Measurements from ENCODE around the gene MC1R.
A peak's percentile ranks its signal among the peaks of the same experiment; 100 is the strongest.
"Not testable (repeated sequence)": the region's sequence is repeated elsewhere in the genome, so short reads cannot be mapped to it uniquely, and the experiment has no call there.

The MC1R gene

GRCh38 chr16:89914642-89915285 lies 3.9 kb upstream of the MC1R start:
- not testable (repeated sequence) for DNase-seq (ENCODE audit: low read depth)

- DNase-seq (ENCODE audit: low read depth) = no peak
These were observed 3.1 kb upstream of the MC1R start for GRCh38 chr16:89915303-89916232.

- DNase-seq (ENCODE audit: low read depth) = peak; percentile 62
These were observed 749 bp upstream of the MC1R start for GRCh38 chr16:89917773-89918452.

GRCh38 chr16:89919535-89920406 lies 1.1 kb downstream of the MC1R start:
- no peak for DNase-seq (ENCODE audit: low read depth)

- DNase-seq (ENCODE audit: low read depth) = no peak
These were observed 2.1 kb downstream of the MC1R start for GRCh38 chr16:89920723-89921122.

GRCh38 chr16:89921131-89921701 lies 2.6 kb downstream of the MC1R start:
- no peak for DNase-seq (ENCODE audit: low read depth)

- no peak for DNase-seq (ENCODE audit: low read depth)
These were observed 3.2 kb downstream of the MC1R start for GRCh38 chr16:89921702-89922476.

GRCh38 chr16:89922477-89922883 lies 3.8 kb downstream of the MC1R start:
- no peak for DNase-seq (ENCODE audit: low read depth)

- no peak for DNase-seq (ENCODE audit: low read depth)
These were observed 4.4 kb downstream of the MC1R start, which contains the start of gene TUBB3 for GRCh38 chr16:89922884-89923639. Gene TUBB3 (plus strand): TSS chr16:89923342. CDS start chr16:89923402, 60 bp downstream.

- no peak for DNase-seq (ENCODE audit: low read depth)
These were observed 5.1 kb downstream of the MC1R start for GRCh38 chr16:89923640-89924296.

GRCh38 chr16:89924297-89924924 lies 5.7 kb downstream of the MC1R start:
- DNase-seq (ENCODE audit: low read depth) = no peak

- no peak for DNase-seq (ENCODE audit: low read depth)
These were observed 6.3 kb downstream of the MC1R start for GRCh38 chr16:89924925-89925307.

GRCh38 chr16:89925596-89926079 lies 7.0 kb downstream of the MC1R start:
- DNase-seq (ENCODE audit: low read depth) = no peak

- no peak for DNase-seq (ENCODE audit: low read depth)
These were observed 12.7 kb downstream of the MC1R start for GRCh38 chr16:89931305-89931896.

- DNase-seq (ENCODE audit: low read depth) = no peak
These were observed 13.3 kb downstream of the MC1R start for GRCh38 chr16:89931964-89932363.

GRCh38 chr16:89934019-89934418 lies 15.4 kb downstream of the MC1R start:
- not testable (repeated sequence) for DNase-seq (ENCODE audit: low read depth)

GRCh38 chr16:89934611-89935553 lies 16.2 kb downstream of the MC1R start:
- DNase-seq (ENCODE audit: low read depth) = no peak

Measured in stimulated activated CD8-positive, alpha-beta memory T cell treated with anti-CD3 and anti-CD28 coated beads, Interleukin-12 subunit alpha, Interleukin-12 subunit beta, amount 100 ng/mL, for 1 hour (primary cell).